Astrocyte (in vitro differentiated cells and primary cell): ENCODE results near the gene ADAMTS12. TPM values are rescaled to one million over a fixed set of nuclear protein-coding genes. Genes with fewer than 3 reads are reported as not detected.

Experiments used
- DNase-seq: peaks from one replicate; pipeline ENCODE4 v3.0.0-alpha.2; 2010; ENCODE audit warnings: low read depth
- FAIRE-seq: peaks from 2 replicates; lab custom pipeline; 2011; peaks lifted over from hg19 to GRCh38; lab: Jason Lieb, UNC
- H2AFZ ChIP-seq: 2 replicates; pipeline ENCODE4 v1.6.0; 2012; ENCODE audit warnings: low read depth, low read length, inconsistent platforms
- H3K27ac ChIP-seq: 2 replicates; pipeline ENCODE4 v1.5.1; 2011; ENCODE audit warnings: low read depth, low read length, inconsistent platforms
- H3K27me3 ChIP-seq: 2 replicates; pipeline ENCODE4 v1.6.0; 2011; ENCODE audit warnings: low read length, inconsistent platforms; ENCODE audit not compliant: insufficient read depth
- H3K36me3 ChIP-seq: 2 replicates; pipeline ENCODE4 v1.5.1; 2011; ENCODE audit warnings: low read length, inconsistent platforms; ENCODE audit not compliant: insufficient read depth
- H3K4me1 ChIP-seq: 2 replicates; pipeline ENCODE4 v1.5.1; 2011; ENCODE audit warnings: low read length, inconsistent platforms; ENCODE audit not compliant: insufficient read depth
- H3K4me2 ChIP-seq: 2 replicates; pipeline ENCODE4 v1.6.0; 2012; ENCODE audit warnings: low read length, inconsistent platforms
- H3K4me3 ChIP-seq: 2 replicates; pipeline ENCODE4 v1.5.1; 2011; ENCODE audit warnings: low read depth, mild to moderate bottlenecking, low read length, inconsistent platforms; ENCODE audit not compliant: insufficient read depth
- H3K79me2 ChIP-seq: 2 replicates; pipeline ENCODE4 v1.6.0; 2012; ENCODE audit warnings: mild to moderate bottlenecking, low read length, inconsistent platforms; ENCODE audit not compliant: insufficient read depth
- H3K9ac ChIP-seq: 2 replicates; pipeline ENCODE4 v1.6.0; 2012; ENCODE audit warnings: mild to moderate bottlenecking, low read length, inconsistent platforms
- H3K9me3 ChIP-seq: 2 replicates; pipeline ENCODE4 v1.5.1; 2012; ENCODE audit warnings: low read depth, mild to moderate bottlenecking, low read length, inconsistent platforms; ENCODE audit not compliant: insufficient read depth
- H4K20me1 ChIP-seq: 2 replicates; pipeline ENCODE4 v1.6.0; 2012; ENCODE audit warnings: low read length, inconsistent platforms; ENCODE audit not compliant: insufficient read depth
- H3K27ac Mint-ChIP-seq: one replicate; pipeline ENCODE4 v1.8.0; 2021; ENCODE audit warnings: mild to moderate bottlenecking, mixed read lengths; ENCODE audit not compliant: unreplicated experiment
- H3K27me3 Mint-ChIP-seq: one replicate; pipeline ENCODE4 v1.8.0; 2021; ENCODE audit warnings: low read depth, mixed read lengths; ENCODE audit not compliant: unreplicated experiment
- H3K36me3 Mint-ChIP-seq: one replicate; pipeline ENCODE4 v1.8.0; 2021; ENCODE audit warnings: low read depth, mixed read lengths; ENCODE audit not compliant: unreplicated experiment
- H3K4me1 Mint-ChIP-seq: one replicate; pipeline ENCODE4 v1.8.0; 2021; ENCODE audit warnings: low read depth, mixed read lengths; ENCODE audit not compliant: unreplicated experiment
- H3K4me3 Mint-ChIP-seq: one replicate; pipeline ENCODE4 v1.8.0; 2021; ENCODE audit warnings: mild to moderate bottlenecking, moderate library complexity, mixed read lengths; ENCODE audit not compliant: unreplicated experiment
- H3K9me3 Mint-ChIP-seq: one replicate; pipeline ENCODE4 v1.8.0; 2021; ENCODE audit warnings: mild to moderate bottlenecking, mixed read lengths; ENCODE audit not compliant: unreplicated experiment
- CTCF ChIP-seq: IDR thresholded peaks from 2 replicates; pipeline ENCODE4 v1.5.1; 2011; ENCODE audit warnings: low read depth, mild to moderate bottlenecking, inconsistent platforms, low read length, moderate library complexity; ENCODE audit not compliant: insufficient read depth
- EZH2 ChIP-seq: IDR thresholded peaks from 2 replicates; pipeline ENCODE4 v1.6.1; 2012; ENCODE audit warnings: mild to moderate bottlenecking, low read length, inconsistent platforms; ENCODE audit not compliant: insufficient read depth
- total RNA-seq: library from RNA; stranded (reverse); gene quantifications from 2 replicates; pipeline ENCODE4 v1.2.1, GENCODE V29; 2021

The ADAMTS12 gene
- total RNA-seq, 1 donor from 2014 or later = 156 TPM

- Mint-ChIP-seq H3K4me3 (no peak overlapping the region), H3K4me1 (no peaks in the 10 kb centered on the region), H3K9me3 (peaks cover 1% of the 10 kb centered on the region), H3K36me3 (peaks cover 20% of the 10 kb centered on the region), H3K27me3 (no peaks in the 10 kb centered on the region), H3K27ac (no peak overlapping the region)
- Histone ChIP-seq H3K9me3 (no peaks in the 10 kb centered on the region), H2AFZ (no peak overlapping the region), H3K27me3 (no peaks in the 10 kb centered on the region), H4K20me1 (no peaks in the 10 kb centered on the region), H3K79me2 (no peaks in the 10 kb centered on the region), H3K36me3 (peaks cover 38% of the 10 kb centered on the region), H3K4me3 (no peak overlapping the region), H3K4me2 (no peak overlapping the region), H3K27ac (no peak overlapping the region), H3K4me1 (no peaks in the 10 kb centered on the region), H3K9ac (no peak overlapping the region)
- no peak for FAIRE-seq
- DNase-seq = no peak
- no peak for TF ChIP-seq CTCF
- no peak for TF ChIP-seq EZH2
These were observed 309.4 kb downstream of the ADAMTS12 start for GRCh38 chr5:33582417-33582816.

GRCh38 chr5:33579789-33580188 lies 312.0 kb downstream of the ADAMTS12 start:
- DNase-seq (no peak), FAIRE-seq (no peak)
- Histone ChIP-seq H3K36me3 (peaks cover 32% of the 10 kb centered on the region), H3K27ac (no peak overlapping the region), H3K27me3 (no peaks in the 10 kb centered on the region), H3K4me1 (no peaks in the 10 kb centered on the region), H3K4me2 (no peak overlapping the region), H2AFZ (no peak overlapping the region), H4K20me1 (no peaks in the 10 kb centered on the region), H3K9me3 (no peaks in the 10 kb centered on the region), H3K4me3 (no peak overlapping the region), H3K9ac (no peak overlapping the region), H3K79me2 (no peaks in the 10 kb centered on the region)
- Mint-ChIP-seq H3K27me3 (no peaks in the 10 kb centered on the region), H3K36me3 (peaks cover 22% of the 10 kb centered on the region), H3K4me3 (no peak overlapping the region), H3K9me3 (peaks cover 1% of the 10 kb centered on the region), H3K4me1 (no peaks in the 10 kb centered on the region), H3K27ac (no peak overlapping the region)
- no peak for TF ChIP-seq CTCF
- no peak for TF ChIP-seq EZH2

GRCh38 chr5:33579152-33579551 lies 312.6 kb downstream of the ADAMTS12 start:
- H3K36me3 Mint-ChIP-seq = peaks cover 23% of the 10 kb centered on the region
- no peaks in the 10 kb centered on the region for H3K27me3 ChIP-seq
- H2AFZ ChIP-seq = no peak overlapping the region
- no peak overlapping the region for H3K4me2 ChIP-seq
- peaks cover 1% of the 10 kb centered on the region for H3K9me3 Mint-ChIP-seq
- no peak for FAIRE-seq
- no peaks in the 10 kb centered on the region for H3K27me3 Mint-ChIP-seq
- H3K9me3 ChIP-seq = no peaks in the 10 kb centered on the region
- peaks cover 32% of the 10 kb centered on the region for H3K36me3 ChIP-seq
- H3K27ac ChIP-seq = no peak overlapping the region
- no peaks in the 10 kb centered on the region for H3K79me2 ChIP-seq
- H3K4me3 Mint-ChIP-seq = no peak overlapping the region
- no peaks in the 10 kb centered on the region for H4K20me1 ChIP-seq
- no peak for TF ChIP-seq EZH2
- no peak for TF ChIP-seq CTCF
- DNase-seq = no peak
- no peak overlapping the region for H3K9ac ChIP-seq
- no peak overlapping the region for H3K27ac Mint-ChIP-seq
- H3K4me3 ChIP-seq = no peak overlapping the region
- H3K4me1 ChIP-seq = no peaks in the 10 kb centered on the region
- no peaks in the 10 kb centered on the region for H3K4me1 Mint-ChIP-seq
